CD4-positive, alpha-beta T cell treated with Interleukin-15 for 1 hour (primary cell): ENCODE measurements around the gene CCM2.
A peak's percentile ranks its signal among the peaks of the same experiment; 100 is the strongest.

Experiments
- DNase-seq: peaks from one replicate; pipeline ENCODE4 v3.0.0-alpha.2; 2020

CCM2 gene

DNA sequence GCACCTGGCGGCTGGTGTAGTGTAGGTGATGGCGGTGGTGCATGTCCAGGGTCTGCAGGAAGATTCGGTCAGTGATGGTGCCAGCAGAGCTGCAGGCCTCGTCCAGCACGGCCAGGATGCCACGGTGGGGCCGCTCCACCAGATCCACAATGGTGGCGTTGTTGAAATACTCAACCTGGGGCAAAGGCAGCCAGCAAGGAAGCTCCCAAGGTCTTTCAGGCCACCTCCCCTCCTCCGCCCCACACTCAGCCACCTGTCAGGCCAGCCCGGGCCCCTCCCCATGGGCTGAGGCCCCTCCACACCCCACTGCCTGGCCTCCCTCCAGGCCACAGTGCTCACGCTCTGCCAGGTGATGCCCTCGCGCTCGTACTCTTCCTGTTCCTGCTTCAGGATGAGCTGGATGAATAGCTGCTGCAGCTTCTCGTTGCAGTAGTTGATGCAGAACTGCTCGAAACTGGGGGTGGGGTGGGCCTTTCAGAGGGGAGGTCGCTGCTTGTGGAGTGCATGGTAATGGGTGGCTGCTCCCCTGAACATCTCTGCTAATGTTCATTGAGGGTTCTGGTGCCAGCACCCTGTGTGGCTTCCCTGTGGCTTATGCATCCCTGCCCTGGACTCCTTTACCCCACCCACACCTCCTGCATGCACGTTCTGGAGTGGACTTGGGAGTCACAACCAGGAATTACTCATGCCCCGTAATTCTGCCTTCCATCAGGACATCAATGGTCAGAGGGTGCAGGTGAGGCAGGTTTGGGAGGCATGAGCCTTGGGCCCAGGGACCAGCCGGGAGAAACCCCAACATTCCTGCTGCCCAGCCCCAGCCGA, 30.1 kb upstream of the CCM2 start:
- DNase-seq = no peak

DNA sequence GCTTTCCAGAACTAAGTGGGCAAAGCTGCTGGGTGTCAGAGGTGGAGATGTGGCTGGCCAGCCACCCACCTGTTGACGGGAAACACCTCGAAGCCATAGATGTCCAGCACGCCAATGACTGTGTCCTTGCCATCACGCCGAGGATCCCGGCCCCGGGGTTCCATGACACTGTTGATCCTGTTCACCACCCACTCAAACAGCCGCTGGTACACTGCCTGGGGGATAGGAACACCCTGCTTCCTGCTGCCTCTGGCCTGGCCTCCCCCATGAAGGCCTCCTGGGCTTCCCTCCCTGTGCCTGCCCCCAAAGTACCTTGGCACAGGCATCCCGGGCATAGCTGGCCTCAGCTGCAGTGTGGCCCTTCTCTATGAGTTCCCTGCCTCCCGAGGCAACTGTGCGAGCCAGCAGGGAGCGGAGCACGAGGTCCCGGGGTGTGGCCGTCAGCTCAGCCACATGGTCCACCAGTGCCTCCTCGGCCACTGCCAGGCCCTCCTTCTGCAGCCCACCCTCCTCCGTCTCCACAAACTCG, 29.4 kb upstream of the CCM2 start:
- DNase-seq = no peak

DNA sequence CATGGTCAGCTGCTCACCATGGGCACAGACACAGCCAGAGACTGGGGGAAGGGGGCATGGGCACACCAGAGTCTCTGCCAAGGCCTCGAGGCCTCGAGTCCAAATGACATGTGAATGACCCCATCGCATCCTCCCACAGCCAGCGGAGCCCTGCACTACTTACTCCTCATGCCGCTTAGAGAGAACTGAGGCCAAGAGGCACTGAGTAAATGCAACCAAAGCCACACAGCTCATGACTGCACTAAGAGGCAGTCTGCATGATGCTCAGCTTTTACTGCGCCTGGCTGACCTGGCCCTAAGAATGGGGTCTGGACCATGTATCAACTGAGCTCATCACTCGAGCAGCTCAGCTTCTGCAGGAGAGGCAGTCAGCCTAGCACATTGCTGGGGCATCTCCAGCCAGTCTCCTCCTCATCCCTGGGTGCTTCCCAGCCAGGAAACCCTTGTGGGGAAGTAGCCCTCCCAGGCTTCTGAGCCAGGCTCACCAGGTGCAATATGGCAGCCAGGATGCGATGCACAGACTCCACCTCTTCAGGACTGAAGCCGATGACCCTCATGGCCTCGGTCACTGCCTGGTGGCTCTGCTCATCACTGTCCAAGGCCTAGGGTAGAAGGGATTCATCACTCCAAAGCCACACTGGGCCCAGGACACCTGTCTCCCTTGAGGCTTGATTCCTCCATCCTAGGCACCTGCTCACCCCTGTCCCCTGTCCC, 28.7 kb upstream of the CCM2 start:
- no peak for DNase-seq

DNA sequence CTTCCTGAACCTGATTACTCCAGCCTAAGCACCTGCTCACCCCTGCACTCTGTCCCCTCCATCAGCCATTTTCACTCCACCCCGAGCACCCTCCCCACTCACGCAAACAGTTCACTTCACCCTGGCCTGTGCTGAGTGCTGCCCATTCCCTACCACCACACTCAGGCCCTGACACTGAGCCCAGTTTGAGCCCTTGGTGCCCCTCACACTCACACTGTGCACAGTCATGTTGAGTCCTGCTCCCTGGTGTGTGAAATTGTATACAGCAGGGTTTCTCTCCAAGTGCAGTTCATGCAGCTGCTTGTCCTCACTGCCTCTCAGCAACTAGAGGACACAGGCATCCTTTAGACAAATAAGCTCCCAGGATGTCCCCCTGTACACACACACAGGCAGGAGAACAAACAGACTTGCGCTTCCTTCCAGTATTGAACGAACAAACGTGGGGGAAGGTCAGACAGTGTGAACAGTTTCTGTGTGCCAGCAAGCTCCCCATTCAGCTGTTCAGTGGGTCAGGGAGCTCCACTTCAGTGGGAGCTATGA, 28.0 kb upstream of the CCM2 start:
- no peak for DNase-seq

DNA sequence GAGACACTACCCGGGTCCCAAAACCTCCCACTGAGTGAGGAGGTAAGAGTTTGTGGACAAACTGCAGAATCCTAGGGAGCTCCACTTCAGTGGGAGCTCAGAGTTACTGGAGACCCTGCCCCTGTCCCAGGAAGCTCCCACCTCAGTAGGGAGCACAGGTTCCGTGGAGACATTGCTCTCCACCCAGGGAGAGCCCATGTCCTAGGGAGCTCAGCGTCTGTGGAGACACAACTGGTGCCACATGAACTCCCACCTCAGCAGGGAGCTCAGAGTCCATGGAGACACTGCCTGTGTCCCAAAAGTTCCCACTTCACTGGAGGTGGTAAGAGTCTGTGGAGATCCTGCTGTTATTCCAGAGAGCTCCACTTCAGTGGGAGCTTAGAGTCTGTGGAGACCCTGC, 27.4 kb upstream of the CCM2 start:
- no peak for DNase-seq

DNA sequence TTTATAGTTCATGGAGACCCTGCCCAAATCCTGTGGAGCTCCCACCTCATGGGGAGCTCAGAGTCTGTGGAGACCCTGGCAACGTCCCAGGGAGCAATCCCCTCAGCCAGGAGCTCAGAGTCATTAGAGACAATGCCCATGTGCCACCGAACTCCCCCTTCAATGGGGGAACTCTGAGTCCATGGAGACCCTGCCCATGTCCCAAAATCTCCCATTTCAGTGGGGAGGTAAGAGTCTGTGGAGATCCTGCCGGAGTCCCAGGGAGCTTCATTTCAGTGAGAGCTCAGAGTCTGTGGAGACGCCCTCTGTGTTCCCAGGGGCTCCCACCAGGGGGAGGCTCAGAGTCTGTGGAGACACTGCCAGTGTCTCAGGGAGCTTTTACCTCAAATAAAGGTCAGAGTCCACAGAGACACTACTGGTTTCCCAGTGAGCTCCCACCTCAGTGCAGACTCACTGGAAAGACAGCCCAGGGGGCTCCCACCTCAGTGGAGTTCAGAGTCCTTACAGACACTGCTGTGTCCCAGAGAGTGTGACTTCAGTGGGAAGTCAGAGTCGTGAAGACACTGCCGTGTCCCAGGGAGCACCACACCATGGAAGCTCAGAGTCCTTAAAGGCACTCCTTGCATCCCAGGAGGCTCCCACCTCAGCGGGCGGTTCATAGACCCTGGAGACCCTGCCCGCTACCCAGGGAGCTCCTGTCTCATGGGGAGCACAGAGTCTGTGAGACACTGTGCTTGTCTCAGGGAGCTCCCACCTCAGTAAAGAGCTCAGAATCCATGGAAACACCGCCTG, 26.2 kb upstream of the CCM2 start:
- DNase-seq = peak; percentile 54

DNA sequence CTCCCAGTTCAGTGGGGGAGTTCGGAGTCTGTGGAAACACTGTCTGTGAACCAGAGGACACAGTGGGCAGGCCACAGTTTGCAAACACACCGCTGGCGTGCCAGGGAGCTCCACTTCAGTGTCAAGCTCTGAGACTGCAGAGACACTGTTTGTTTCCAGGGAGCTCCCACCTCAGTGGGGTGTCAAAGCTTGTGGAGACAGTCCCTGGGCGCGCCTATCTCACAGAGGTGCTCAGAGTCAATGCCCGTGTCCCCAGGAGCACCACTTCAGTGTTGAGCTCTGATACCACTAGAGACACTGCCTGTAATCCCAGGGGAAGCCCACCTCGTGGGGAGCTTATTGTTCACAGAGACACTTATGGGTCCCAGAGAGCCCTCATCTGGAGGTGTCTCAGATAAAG, 25.5 kb upstream of the CCM2 start:
- DNase-seq = no peak

DNA sequence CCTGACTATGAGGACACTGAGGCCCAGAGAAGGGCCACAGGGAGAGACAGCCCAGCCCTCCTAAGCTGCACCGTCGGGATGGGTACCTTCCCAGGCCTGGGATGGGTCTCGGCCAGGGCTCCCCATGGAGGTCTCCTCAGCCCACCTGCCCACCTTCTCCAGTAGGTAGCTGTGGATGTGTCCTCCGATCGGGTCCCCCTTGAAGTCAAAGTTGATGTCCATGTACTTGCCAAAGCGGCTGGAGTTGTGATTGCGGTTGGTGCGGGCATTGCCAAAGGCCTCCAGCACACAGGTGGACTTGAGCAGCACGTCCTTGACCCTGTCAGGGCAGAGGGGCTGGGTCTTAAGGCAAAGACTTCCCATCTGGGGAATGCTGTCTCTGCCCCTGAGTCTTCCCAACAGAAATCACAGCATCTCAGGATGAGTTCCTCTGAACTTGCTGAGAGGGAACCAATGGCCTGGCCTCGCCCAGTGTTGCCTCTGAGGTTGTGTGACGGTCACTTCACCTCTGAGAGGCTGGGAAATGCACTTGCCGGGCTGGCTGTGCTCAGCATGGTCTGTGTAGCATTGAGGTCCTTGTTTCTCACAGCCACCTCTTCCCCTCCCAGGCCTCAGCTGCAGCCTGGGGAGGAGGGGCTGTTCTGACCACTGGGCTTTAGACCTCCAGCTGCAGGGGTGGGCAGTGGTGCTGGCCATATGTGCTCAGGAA, 24.5 kb upstream of the CCM2 start:
- DNase-seq = no peak

DNA sequence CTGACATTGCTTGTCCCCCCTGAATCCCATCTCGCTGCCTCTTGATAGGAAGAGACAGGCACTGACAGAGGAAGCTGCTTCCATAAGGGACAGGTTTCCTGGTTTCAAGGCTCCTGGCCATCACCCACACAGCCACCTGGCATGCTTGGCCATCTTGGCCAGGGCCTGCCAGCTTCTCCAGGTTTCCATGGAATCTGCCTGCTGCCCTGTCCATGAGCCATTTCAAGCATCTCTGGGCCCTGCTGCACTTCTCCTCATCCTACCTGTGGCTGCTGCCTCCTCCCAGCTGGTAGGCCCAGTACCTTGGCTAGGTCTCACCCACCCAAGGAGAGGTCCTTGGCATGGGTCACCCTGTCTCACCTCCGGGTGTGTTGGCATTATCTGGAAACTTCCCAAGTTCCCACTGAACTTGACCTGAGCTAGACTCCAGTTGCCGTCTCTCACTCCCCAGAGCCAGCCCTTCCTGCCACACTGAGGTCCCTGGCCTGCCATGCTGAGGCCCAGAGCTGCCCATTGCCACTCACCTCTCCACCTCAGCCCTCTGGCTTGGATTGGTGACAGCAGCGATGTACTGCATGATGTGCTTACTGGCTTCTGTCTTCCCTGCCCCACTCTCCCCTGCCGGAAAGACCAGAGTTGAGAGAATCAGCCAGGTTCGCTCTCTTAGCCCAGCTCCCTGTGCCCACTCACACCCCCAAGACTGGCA, 23.8 kb upstream of the CCM2 start:
- DNase-seq = no peak

DNA sequence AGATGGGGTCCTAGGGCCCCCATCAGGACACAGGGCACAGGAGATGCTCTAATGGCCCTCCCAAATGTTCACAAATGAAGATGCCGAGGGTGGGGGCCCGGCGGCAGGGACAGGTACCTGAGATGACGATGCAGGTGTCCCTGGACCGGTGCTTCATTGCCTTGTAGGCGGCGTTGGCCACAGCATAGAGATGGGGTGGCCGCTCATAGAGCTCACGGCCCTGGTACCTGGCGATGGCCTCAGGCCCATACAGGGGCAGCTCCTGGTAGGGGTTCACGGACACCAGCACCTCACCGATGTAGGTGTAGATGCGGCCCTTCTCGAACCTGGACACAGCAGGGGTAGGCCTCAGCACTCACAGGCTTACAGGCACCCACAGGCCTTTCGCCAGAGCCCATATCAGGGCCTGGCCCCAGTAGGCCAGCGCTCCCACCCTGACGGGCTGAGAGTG, 23.2 kb upstream of the CCM2 start:
- DNase-seq = no peak

DNA sequence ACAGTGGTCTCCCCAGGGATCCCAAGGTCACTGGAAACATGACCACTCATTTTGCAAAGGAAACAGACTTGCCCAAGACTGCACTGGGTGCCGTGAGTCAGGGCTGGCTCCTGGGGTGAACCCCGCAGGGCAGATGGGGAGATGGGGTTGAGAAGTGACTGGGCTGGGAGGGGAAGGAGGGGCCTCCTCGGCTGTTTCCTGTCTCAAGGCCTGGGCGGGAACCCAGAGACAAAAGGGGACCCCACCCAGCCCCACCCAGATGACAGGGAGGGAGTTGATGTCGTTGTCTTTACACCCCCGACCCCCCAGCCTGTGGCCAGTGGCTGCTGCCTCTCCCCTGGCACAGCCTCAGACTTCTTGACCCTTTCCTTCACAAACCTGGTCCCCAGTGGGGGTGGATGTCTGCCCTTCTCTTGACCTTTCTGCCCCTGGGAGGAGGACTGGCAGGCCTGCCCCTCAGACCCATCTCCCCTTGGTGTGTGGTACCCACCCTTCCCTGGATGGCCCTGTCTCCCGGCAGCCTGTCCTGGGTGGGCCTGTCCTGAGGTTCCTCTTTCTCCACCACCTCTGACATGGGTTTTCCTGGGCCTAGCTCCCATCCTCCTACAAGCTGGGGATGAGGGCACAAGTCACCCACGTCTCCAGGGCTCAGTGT, 22.6 kb upstream of the CCM2 start:
- DNase-seq = peak; percentile 89

DNA sequence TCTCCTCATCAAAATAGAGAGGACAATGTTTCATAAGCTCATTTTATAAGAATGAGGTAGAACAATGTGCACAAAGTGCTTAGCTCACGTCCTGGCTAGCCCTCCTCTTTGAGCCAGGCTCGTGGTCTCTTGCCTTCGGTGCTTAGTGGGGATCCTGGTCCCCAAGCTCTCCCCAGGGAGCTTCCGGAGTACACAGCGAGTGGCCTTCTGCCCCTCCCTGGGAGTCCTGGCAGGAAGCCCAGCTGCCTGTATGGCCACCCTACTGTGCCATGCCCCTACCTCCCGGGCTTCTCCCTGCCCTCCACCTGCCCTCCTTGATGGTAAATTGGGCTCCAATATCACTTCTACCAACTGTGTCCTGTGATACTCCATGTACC, 22.1 kb upstream of the CCM2 start:
- no peak for DNase-seq

DNA sequence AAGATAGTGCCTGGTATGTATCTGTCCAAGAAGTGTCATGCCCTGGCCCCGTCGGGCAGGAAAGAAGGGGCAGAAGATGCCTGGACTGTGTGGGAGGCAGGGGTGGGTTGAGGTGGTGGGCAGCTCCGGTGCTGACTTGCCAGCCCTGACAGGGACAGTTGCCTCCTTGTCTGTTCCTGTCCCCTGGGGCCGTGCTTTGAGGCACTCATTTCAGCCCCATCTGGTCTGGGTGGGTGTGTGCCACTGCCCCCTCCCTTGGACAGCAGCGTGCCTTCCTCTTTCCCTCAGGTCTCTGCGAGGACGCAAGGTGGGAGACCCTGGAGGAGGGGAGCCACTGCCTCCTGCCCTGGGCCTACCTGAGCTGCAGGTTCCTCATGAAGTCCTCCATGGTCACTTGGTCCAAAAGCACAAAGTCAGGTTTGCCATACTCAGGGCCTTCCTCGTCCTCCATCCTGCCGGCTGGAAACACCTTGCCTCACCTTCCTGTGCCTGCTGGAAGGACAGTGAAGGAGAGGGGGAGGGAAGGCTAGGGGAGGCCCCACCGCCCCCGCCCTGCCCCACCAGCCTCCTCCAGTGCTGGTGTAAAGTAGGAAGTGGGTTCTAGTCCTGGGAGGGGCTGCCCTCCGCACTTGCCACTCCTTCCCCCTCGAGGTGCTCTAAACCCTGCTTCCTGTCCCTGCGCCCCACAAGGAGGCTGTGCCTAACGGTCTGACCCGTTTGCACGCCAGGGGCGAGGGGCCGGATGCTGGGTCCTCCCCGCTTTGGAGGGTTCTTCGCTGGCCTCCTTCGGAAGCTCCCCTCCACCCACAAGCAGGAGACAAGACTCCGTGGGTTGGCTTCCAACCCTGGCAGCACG, 21.3 kb upstream of the CCM2 start, which contains the start of gene MYO1G:
Gene MYO1G (minus strand): TSS at position 505 of the 856 bp plus-strand sequence. CDS start 54 bp downstream, at position 451.
- peak; percentile 91 for DNase-seq

DNA sequence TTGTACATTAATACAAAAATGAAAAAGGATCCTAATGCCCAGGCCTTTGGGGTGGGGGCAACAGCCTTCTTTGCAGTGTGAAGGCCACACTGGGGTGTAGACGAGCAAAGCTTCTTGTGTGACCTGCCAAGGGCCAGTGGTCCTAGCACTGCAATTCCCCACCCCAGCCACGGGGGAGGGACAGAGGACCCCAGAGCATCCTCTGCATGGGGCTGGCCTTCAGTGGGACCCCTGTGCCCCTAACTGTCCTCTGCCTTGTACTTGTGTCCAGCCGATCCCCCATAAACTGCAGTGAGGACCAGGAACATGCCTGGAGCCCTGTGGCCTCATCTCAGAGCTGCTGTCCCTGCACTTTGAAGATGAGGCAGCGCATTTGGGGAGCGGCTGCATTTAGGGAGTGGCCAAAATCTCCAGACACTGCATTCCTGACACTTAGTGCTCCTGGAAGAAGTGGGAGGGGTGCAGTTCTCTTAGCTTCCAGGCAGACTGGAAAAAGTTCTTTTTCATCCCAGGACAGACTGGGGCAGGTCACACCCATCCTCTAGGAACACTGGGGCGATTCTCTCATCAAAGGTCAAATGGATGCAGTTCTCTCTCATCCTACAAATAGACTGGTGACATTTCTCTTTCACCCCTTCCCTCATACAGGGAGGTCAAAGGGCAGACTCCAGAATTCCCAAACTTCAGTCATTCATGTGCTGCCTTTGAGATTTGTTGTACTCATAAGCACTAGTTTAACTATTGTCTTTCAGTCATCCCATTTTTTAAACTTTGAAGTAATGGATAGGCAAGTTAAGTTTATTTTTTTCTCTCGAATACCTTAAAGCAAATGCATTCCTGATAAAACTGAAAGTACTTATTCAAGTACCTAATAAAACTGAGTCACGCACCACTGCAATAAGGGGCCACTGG, 20.3 kb upstream of the CCM2 start:
- DNase-seq = no peak

DNA sequence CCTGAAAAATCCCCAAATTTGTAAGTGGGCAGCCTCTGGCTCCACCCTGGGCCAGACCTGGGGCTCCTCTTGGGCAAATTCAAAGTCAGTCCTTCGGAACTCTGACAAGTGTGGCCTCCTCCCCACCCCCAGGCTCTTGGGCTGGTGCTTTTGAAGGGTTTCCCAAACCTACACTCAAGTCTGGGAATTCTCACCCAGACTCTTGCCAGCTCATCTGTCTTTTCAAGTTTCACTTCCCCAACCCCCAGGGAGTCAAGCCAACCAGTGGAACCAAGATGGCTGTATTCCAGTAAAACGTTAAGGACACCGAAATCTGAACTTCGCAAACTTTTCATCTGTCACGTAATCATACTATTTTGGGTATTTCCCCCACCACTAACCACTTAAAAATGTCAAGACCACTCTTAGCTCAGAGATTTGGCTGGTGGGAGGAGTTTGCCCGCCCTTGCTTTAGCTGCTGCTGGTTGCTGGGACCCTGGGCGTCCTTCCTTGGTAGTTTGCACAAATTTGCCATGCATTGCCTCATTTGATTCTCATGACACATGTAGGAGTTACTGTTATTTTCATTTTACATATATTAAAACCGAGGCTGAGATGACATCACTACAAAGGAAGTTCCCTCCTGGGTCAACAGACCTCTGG, 19.5 kb upstream of the CCM2 start:
- DNase-seq = peak; percentile 81

DNA sequence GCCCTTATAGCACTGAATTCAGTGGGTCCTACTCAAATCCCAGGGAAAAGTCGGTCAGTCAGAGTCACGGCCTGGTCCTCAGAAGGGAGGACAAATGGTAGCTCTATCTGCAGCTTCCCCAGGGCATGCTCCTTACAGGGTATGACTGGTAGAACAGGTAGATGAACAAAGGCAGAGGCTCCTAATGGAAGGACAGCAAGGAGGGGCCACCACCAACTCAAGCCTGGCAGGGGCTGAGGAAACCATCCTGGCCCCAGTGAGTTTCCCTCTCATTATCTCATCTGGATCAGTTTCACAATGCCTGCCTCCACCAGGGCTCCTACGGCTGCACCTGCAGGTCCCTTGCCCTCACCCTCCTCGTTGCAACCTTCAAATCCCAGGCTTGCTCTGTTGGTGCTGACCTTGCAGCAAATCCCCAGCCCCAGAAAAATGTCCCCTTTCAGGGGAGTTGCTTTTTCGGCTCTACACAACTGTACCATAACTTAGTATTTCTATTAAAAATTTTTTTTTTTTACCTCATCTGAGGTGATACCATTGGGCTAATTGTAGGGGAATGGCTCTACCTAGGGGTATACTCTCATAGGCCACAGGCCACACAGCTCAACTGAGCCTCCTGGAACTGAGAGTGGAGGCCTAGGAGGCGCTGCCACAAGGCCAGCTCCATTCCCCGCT, 18.8 kb upstream of the CCM2 start:
- DNase-seq = no peak

DNA sequence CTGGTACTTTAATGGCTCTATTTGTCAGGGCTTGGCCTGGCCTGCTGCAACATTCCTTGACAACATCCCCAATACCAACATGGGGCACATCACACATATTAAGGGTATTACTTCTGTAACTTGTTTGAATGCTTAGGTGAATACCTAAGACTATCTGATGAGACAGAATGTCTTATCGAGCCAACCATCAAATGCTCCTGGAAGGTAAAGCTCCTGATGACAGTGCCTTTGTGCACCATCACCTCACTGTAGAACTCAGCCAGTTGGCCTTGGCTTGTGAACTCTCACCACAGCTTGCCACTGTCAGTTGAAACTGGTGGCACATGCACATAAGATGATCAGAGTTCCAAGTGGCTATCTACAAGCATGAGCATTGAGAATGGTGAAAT, 17.5 kb upstream of the CCM2 start:
- no peak for DNase-seq

DNA sequence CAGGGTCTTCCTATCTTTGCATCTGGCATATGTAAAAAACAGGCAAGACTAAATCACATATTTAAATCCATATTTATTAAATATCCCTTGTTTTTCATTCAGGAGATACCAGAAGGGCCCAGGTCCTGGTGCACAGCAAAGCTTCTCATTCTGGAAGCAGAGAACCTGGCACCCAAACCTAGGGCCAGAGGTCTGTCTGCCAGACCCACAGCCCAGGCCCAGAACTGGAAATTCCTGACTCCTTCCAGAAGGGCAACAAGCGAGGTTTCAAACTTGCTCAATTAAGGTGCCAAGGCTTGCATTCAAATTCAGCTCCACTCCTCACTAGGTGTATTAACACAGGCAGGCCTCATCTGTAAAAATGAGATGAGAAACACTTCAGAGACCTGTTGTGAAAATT, 17.0 kb upstream of the CCM2 start:
- DNase-seq = no peak
